HFF-Myc (cell line): Measurements from ENCODE around the gene ZNF567.
"Not testable (repeated sequence)": the region's sequence is repeated elsewhere in the genome, so short reads cannot be mapped to it uniquely, and the experiment has no call there.

Experiments
- DNase-seq: peaks from one replicate; pipeline ENCODE4 v3.0.0-alpha.2; 2011; ENCODE audit warnings: low read depth; ENCODE audit errors: extremely low read depth
- H3K4me3 ChIP-seq: replicated peaks from 2 replicates; pipeline ENCODE4 v1.5.1; 2011; ENCODE audit warnings: low read depth, mild to moderate bottlenecking, control low read depth, low read length
- CTCF ChIP-seq: IDR thresholded peaks from 2 replicates; pipeline ENCODE4 v1.5.1; 2012; ENCODE audit warnings: mild to moderate bottlenecking, low read depth, low read length, control low read depth; ENCODE audit errors: missing control alignments

Gene ZNF567

GRCh38 chr19:36709423-36709822, 22.0 kb downstream of the ZNF567 start:
- no peak for DNase-seq
- H3K4me3 ChIP-seq, result no peak overlapping the region
- no peak for TF ChIP-seq CTCF

GRCh38 chr19:36719687-36720556, 32.5 kb downstream of the ZNF567 start:
- no peak overlapping the region for H3K4me3 ChIP-seq
- DNase-seq, result no peak
- TF ChIP-seq CTCF, result no peak

GRCh38 chr19:36736166-36736565, 48.8 kb downstream of the ZNF567 start:
- DNase-seq, H3K4me3 ChIP-seq: not testable (repeated sequence)

- H3K4me3 ChIP-seq, result no peak overlapping the region
- TF ChIP-seq CTCF, result no peak
- no peak for DNase-seq
Measured at GRCh38 chr19:36745870-36746269, 58.5 kb downstream of the ZNF567 start.

GRCh38 chr19:36747750-36748149, 60.3 kb downstream of the ZNF567 start:
- no peak overlapping the region for H3K4me3 ChIP-seq
- no peak for TF ChIP-seq CTCF
- no peak for DNase-seq

- no peak for TF ChIP-seq CTCF
- H3K4me3 ChIP-seq, result no peak overlapping the region
Measured at GRCh38 chr19:36748431-36749275, 61.2 kb downstream of the ZNF567 start.

GRCh38 chr19:36749613-36750012, 62.2 kb downstream of the ZNF567 start:
- DNase-seq, H3K4me3 ChIP-seq: not testable (repeated sequence)

More at GRCh38 chr19:36748431-36749275, 61.2 kb downstream of the ZNF567 start:
- DNase-seq, result no peak
